Ovary (tissue), 9 donors: ENCODE results near the gene DAPK3. TPM values are rescaled to one million over a fixed set of nuclear protein-coding genes. Genes with fewer than 3 reads are reported as not detected.
A peak's percentile ranks its signal among the peaks of the same experiment; 100 is the strongest.

Source experiments
- DNase-seq, 5 donors: peaks; one replicate each; pipeline ENCODE4 v3.0.0-alpha.2; 2019 to 2020
- H3K27ac ChIP-seq, 2 donors: fragments of 200-600 bp; one replicate each; pipeline versions ENCODE4 v1.5.1 to v1.8.0; 2019 to 2022
- H3K27me3 ChIP-seq: fragments of 200-600 bp; one replicate; pipeline ENCODE4 v1.8.0; 2022
- H3K36me3 ChIP-seq: fragments of 200-600 bp; sonication (generic); one replicate; pipeline ENCODE4 v1.5.1; 2019
- H3K4me1 ChIP-seq: one replicate; pipeline ENCODE4 v1.8.1; 2013; ENCODE audit warnings: mild to moderate bottlenecking, moderate library complexity; ENCODE audit not compliant: insufficient read depth
- H3K4me3 ChIP-seq: fragments of 200-600 bp; sonication (generic); one replicate; pipeline ENCODE4 v1.5.1; 2017
- H3K9me3 ChIP-seq, 2 donors: fragments of 200-600 bp in 1 of 2; sonication (generic) in 1 of 2; one replicate each; pipeline versions ENCODE4 v1.5.1 to v1.8.1; 2013 to 2019; ENCODE audit warnings: mild to moderate bottlenecking in 1 of 2, moderate library complexity in 1 of 2
- EP300 ChIP-seq: sonication (generic); formaldehyde crosslinking; IDR thresholded peaks from one replicate; pipeline ENCODE4 v1.6.1; 2017; ENCODE audit warnings: antibody characterized with exemption
- POLR2A ChIP-seq: fragments of 450-650 bp; IDR thresholded peaks from one replicate; pipeline ENCODE4 v1.6.1; 2017; ENCODE audit warnings: antibody characterized with exemption, mild to moderate bottlenecking, moderate library complexity
- WGBS, 3 donors: extraction: QIAGEN DNeasy Blood & Tissue Kit in 1 of 3; methylation state at CpG; one replicate each; pipeline versions ENCODE4 v1.1.5 to v1.1.7; 2013 to 2017; 5-methylcytosine and 5-hydroxymethylcytosine counted together
- intact Hi-C, 4 donors: fragments of 100-400 bp; cut with DNase I; formaldehyde crosslinking; loops; one replicate each; pipeline versions ENCODE4 v1.11.0 to v1.15.1; 2022 to 2023
- polyA plus RNA-seq, 2 donors: library from polyadenylated mRNA; stranded (reverse); fragments of 200-250 nt in 1 of 2; fragments of 350-450 nt in 1 of 2; fragmentation: Illumina TruSeq in 1 of 2; extraction: RNeasy Lipid Tissue Mini Kit (QIAGEN cat#74804) in 1 of 2; gene quantifications; one replicate each; pipeline ENCODE4 v1.2.3, GENCODE V29; 2013 to 2014
- total RNA-seq, 7 donors: library from RNA; depleted of rRNA in 2 of 7; stranded (reverse); fragments of >200 nt in 2 of 7; fragmentation: NEBNext Ultra II Directional in 3 of 7; extraction: Animal tissue kit (Norgen Biotek cat#: 25700) in 3 of 7; gene quantifications; one replicate each; pipeline versions ENCODE4 v1.1.0 to v1.2.4, GENCODE V29; 2016 to 2023
- TF ChIP-seq, protein P1 (sequence below), 3 donors: fragments of 450-650 bp in 2 of 3; fragments of 200-600 bp in 1 of 3; IDR thresholded peaks; one replicate each; pipeline versions ENCODE4 v1.5.1 to v1.8.0; 2016 to 2022; ENCODE audit warnings: antibody characterized with exemption in 3 of 3, mild to moderate bottlenecking in 1 of 3
- donor health status: DM: no; HTN: no; CAD: no; lungs with moderate emphysema.
- donor health status: DM: no; HTN: no; CAD: no.
- donor health status: Bipolar disorder and iron deficiency.
- donor health status: DM: yes; HTN: yes; CAD: no.
- donor health status: DM: no; HTN: no; CAD: no.
- donor health status: DM: yes; HTN: yes; CAD: no.

Gene DAPK3
- total and polyA plus RNA-seq, 9 donors, result 8.3 to 101 (median 57.0) TPM

DNA sequence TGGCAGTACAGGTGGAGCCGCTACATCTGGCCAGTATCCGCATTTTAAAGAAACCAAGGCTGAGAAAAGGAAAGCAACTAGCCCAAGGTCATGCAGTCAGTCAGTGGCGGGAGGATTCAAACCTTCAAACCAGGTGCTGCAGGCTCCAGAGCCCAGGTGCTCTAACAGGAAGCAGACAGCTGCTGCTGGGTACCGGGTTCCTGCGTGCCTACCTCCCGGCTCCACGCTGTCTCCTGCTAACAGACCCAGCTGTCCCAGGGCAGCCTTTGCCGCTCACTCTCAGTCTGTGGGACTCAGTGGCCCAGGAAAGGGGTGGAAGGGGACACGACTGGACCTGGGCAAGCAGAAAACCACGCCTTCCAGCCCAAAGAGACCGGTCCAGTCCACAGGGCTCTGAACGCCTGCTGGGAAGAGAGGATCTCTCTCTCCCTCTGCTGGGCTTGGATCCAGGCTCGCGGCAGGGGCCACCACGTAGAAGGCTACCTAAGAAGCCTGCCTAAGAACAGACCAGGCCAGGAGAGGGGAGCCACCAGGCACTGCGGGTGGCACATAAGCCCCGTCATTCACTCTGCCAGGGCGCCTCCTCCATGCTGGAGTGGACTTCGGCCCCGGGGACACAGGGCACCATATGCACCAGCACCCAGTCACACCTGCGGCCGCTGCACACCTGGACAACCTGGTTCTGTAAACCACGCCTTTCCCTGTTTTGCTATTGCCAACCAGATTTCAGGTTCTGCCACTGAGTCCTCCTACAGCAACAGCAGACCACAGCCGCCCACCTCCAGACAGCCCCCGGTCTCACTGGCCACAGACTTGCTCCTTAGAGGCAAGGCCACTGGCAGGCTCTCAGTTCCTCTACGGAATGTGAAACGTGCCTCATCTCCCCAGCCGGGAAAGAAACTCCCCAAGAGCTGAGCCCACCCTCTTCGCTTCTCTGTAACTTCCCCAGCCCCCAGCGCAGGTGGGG, 4.6 kb downstream of the DAPK3 start:
- Histone ChIP-seq H3K36me3 (no peaks in the 10 kb centered on the region), H3K27ac (no peak overlapping the region), H3K9me3 (no peaks in the 10 kb centered on the region), H3K4me3 (no peak overlapping the region), H3K27me3 (no peaks in the 10 kb centered on the region), H3K4me1 (peaks cover 11% of the 10 kb centered on the region)
- peak in 3 of 5 donors; percentile 26 to 44 (median 31) for DNase-seq
- intact Hi-C loops, result no loop called here
- 67 to 72% (median 69%) methylated on average over 27 to 30 of the region's 30 CpGs for WGBS, 3 donors
- TF ChIP-seq POLR2A (no peak), EP300 (no peak)
- TF ChIP-seq, protein P1, sequence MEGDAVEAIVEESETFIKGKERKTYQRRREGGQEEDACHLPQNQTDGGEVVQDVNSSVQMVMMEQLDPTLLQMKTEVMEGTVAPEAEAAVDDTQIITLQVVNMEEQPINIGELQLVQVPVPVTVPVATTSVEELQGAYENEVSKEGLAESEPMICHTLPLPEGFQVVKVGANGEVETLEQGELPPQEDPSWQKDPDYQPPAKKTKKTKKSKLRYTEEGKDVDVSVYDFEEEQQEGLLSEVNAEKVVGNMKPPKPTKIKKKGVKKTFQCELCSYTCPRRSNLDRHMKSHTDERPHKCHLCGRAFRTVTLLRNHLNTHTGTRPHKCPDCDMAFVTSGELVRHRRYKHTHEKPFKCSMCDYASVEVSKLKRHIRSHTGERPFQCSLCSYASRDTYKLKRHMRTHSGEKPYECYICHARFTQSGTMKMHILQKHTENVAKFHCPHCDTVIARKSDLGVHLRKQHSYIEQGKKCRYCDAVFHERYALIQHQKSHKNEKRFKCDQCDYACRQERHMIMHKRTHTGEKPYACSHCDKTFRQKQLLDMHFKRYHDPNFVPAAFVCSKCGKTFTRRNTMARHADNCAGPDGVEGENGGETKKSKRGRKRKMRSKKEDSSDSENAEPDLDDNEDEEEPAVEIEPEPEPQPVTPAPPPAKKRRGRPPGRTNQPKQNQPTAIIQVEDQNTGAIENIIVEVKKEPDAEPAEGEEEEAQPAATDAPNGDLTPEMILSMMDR (IDR thresholded peaks at IDR 0.05), result no peak

DNA sequence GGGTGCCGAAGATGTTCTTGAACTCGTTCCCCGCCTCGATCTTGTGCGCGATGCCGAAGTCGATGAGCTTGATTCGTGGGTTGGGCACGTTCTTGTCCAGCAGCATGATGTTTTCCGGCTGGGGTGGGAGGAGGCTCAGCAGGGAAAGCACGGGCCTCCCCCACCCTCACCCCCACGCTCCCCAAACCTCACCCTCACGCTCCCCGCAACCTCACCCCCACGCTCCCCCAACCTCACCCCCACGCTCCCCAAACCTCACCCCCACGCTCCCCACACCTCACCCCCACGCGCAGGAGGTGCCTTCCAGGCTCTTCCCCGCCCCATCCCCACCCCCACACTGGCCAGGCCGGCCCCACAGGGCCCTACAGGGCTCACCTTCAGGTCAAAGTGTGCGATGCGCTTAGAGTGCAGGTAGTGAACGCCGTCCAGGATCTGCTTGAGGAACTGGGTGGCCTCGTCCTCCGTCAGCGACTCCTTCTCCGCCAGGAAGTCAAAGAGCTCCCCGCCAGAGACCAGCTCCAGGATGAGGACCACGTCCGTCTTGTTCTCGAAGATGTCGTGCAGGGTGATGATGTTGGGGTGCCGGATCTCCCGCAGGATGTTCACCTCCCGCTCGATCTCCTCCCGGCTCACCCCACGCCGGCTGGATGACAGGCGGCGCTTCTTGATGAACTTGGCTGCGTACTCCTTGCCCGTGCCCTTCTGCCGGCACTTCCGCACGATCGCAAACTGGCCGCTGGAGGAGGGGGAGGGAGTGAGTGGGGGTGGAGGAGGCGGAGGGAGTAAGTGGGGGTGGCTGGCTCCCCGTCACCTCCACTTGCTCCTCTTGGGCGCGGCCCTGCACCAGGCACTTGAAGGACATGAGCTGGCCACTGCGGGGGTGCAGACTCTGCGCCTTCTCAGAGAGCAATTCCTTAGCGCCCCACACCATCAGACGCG, 6.4 kb downstream of the DAPK3 start:
- DNase-seq, result peak in 3 of 5 donors; percentile 28 to 44 (median 34)
- H3K36me3 ChIP-seq, result no peaks in the 10 kb centered on the region
- intact Hi-C loops, result no loop called here
- no peak for TF ChIP-seq EP300
- TF ChIP-seq, protein P1 (IDR thresholded peaks at IDR 0.05), result no peak
- TF ChIP-seq POLR2A, result no peak
- no peaks in the 10 kb centered on the region for H3K27me3 ChIP-seq
- WGBS, 3 donors, result 71 to 76% (median 75%) methylated on average over 60 of the region's 60 CpGs
- no peaks in the 10 kb centered on the region for H3K9me3 ChIP-seq
- peaks cover 11% of the 10 kb centered on the region for H3K4me1 ChIP-seq
- H3K4me3 ChIP-seq, result no peak overlapping the region
- no peak overlapping the region for H3K27ac ChIP-seq

DNA sequence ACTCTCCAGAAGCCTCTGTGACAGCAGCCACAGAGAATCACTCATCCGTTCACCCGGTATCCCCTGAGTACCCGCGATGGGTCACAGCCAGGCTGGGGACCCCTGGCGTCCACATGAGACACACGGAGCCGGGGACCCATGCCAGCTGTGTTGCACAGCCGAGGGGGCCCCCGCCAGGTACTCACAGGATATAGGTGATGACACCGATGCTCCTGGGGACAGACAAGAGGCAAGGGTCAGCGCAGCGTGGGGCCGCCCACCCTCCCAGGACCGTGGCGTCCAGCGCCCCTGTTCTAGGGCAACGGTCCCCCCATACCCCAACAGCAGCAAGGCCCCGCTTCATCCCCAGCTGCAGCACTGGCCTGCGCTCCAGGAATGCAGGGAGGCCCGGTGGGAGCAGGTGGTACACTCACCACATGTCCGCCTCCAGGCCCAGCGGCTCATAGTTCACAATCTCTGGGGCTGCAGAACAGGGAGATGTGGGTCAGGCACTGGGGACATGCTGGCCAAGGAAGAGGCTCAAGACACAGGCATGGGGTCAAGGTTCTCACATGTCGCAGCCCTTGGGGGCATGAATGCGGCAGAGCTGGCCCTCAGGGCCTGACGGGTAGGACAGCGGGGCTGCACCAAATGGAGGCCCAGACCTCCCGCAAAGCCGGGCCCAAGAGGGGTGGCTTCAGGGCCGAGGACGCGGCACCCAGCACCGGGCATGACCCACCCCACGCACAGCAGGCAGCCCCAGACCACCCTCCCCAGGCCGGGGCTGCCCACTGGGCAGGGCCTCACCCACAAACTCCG, 7.2 kb downstream of the DAPK3 start:
- H3K27me3 ChIP-seq, result no peaks in the 10 kb centered on the region
- TF ChIP-seq POLR2A, result no peak
- no peak for TF ChIP-seq EP300
- TF ChIP-seq, protein P1 (IDR thresholded peaks at IDR 0.05), result no peak
- peaks cover 7% of the 10 kb centered on the region for H3K4me1 ChIP-seq
- no peak overlapping the region for H3K4me3 ChIP-seq
- no peak overlapping the region for H3K27ac ChIP-seq
- WGBS, 3 donors, result 85 to 91% (median 87%) methylated on average over 35 of the region's 35 CpGs
- no peaks in the 10 kb centered on the region for H3K36me3 ChIP-seq
- H3K9me3 ChIP-seq, result no peaks in the 10 kb centered on the region
- intact Hi-C loops, result no loop called here
- peak in 2 of 5 donors; percentile 24 to 27 for DNase-seq
